Erythroblast (primary cell): ENCODE results near the gene SCAI.
"Not testable (repeated sequence)": the region's sequence is repeated elsewhere in the genome, so short reads cannot be mapped to it uniquely, and the experiment has no call there.

Experiments used
- DNase-seq, 2 experiments: peaks; one replicate each; lab custom pipeline; 2025; lab: John Stamatoyannopoulos, UW
- GATA1 ChIP-seq: IDR thresholded peaks from 2 replicates; pipeline ENCODE4 v1.6.1; 2011; ENCODE audit warnings: low read depth, mild to moderate bottlenecking, control low read depth, low read length, moderate library complexity
- POLR2A ChIP-seq: IDR thresholded peaks from 2 replicates; pipeline ENCODE4 v1.6.1; 2011; ENCODE audit warnings: mild to moderate bottlenecking, low read length

SCAI gene

DNA sequence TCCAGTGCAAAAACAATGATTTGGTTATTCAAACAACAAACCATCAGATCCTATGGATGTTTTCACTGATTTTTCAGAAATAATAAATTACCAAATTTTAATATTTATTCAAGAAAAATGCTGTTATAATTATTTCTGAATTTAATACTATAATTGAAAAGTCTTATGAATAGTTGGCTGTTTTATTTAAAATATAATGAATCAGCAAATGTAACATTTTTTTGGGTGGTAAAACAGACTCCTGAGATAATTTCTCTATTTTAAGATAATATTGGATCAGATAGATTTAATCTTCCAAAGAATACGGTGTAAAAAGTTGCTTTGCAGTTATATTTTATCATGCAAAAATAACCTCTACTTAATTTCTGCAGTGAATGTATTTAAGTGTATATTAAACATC lies 197.2 kb downstream of the SCAI start:
- TF ChIP-seq POLR2A (no peak), GATA1 (no peak)
- no peak for DNase-seq

DNA sequence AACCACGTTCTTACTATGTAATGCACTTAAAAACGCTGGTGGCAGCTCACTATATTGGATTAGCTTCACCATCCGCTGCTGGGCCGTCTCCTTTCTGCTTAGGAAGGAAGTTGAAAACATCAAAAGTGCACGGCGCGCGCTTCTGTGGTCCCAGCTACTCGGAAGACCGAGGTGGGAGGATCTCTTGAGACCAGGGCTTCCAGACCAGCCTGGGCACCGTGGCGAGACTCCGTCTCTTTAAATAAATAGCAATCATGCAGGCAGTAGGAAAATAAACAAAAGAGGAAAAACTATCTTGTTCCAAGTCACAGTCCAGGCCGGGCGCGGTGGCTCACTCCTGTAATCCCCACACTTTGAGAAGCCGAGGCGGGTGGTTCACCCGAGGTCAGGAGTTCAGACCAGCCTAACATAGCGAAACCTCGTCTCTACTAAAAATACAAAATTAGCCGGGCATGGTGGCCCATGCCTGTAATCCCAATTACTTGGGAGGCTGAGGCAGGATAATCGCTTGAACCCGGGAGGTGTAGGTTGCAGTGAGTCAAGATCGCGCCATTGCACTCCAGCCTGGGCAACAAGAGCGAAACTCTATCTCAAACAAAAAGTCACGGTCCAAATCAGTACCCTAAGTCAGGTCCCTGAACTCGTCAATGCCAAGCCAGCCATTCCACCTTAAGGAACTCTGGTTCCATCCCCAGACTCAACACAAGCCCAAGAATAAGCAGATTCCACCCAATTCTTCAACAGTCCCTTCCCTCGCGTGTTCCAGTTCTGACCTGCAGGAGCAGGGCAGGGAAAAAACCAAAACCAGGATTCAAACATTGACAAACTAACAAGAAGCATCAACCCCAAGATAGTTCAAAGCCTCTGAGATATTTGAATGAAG lies 201.4 kb downstream of the SCAI start:
- TF ChIP-seq POLR2A (no peak), GATA1 (no peak)

DNA sequence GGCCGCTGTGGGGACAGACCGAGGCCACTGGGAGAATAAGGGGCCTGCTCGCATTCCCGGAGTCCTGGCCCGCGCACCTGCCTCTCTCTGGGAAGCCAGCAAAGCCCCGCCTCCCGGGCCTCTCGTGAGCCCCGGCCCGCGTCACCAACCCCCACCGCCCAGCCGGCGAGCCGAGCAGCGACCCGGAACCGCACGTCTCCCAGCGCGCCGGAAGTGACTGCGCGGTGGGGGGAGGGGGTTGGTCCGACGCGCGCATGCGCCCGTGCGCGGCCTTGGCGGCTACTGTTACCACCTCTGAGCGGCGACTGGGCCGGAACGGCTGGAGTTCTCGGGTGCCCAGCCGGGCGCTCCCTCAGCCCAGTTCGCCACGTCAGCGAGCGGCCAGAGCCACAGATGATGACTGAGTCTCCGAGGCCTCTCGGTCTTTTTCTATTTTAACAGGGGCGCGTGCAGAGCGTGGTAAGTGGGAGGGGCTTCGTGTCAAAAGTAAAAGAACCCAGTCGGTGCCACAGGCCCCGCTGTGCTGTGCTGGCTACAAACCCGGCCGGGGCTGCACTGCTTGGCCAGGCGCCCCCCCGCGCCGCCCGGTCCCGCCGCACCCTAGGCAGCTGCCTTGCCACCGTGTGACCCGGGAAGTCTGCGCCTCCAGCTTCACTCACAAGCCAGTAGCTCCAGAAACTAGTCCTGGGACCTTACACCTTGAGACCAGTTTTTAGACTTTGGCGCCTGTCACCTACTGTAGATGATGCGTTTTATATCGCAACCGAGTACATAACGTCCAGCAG lies 202.2 kb downstream of the SCAI start, which contains the start of gene GOLGA1:
Gene GOLGA1 (minus strand): TSS at position 190 of the 785 bp plus-strand sequence. CDS start 2,372 bp downstream, outside the sequence.
- DNase-seq, result peak; percentile 95 to 97
- no peak for TF ChIP-seq GATA1
- TF ChIP-seq POLR2A, result peak; percentile 94

More for the DNA sequence above, 201.4 kb downstream of the SCAI start:
- DNase-seq, result peak; percentile 35 to 76

DNA sequence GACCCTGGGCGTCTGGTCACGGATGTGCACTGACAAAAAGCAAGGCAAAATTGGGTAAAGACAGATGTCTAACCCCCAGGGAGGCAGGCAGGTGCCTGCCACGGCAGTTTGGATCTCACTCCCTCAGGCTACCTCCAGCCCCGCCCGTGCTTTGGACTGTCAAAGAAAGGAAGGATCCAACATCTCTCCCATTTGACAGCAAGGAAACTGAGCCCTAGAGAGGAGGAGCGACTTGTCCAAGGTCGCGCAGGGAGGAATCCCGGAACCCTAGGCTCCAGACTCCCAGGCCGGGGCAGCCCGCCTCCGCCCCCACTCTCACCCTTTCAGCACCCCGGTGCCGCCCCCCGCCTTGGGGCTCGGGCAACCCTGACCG lies 202.8 kb downstream of the SCAI start:
- DNase-seq, result no peak
- TF ChIP-seq POLR2A (no peak), GATA1 (no peak)

DNA sequence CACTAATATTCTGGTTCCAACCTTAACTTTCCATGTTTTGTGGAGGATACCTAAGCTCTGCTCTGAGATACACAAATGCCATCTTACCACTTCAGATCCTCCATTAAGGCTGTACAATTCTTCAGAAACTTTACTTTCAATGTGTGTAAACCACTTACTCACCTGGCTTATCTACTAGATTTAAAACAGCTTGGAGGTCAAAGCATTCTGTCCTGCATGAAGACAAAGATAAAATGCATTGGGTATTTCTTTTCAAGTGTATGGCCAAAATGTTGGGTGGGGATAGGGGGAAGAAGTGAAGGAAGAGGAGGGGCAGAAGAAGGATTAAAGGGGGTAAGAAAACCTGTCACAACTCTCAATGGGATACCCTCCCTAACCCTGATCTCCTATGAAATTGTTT lies 203.4 kb downstream of the SCAI start:
- peak; percentile 59 to 69 for DNase-seq
- TF ChIP-seq GATA1 (no peak), POLR2A (no peak)

DNA sequence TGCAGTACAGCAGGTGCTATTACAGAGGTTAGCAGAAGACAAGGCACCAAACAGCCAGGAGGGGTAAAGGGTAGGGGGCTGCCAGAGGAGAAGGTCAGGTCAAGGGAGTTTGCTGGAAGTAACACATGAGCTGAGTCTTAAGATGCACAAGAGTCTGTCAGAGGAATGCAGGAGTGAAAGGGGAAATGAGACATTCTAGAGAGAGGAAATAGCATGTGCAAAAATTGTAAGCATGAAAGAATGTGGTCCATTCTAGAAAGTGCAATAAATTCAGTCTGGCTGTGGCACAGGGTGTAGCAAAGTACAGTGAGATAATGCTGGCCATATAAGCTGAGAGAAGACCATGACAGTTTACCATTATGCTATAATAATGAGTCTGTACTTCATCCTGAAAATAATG lies 209.0 kb downstream of the SCAI start:
- no peak for DNase-seq
- TF ChIP-seq GATA1 (no peak), POLR2A (no peak)

DNA sequence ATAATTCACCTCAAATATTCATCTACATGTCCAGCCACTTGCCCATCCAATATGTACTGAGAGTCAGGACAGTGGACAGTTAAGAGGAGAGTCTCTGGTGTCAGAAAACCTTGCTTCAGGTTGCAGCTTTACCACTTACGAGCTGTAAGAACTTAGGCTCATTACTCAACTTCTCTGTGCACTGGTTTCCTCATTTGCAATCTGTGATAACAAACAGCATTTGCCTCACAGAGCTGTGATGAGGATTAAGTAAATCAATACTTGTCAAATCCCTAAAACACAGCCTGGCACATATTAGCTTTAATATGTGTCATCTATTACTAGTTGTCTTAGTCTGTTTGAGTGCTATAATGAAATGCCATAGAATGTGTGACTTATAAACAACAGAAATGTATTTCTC lies 211.0 kb downstream of the SCAI start:
- no peak for DNase-seq
- no peak for TF ChIP-seq GATA1
- no peak for TF ChIP-seq POLR2A

DNA sequence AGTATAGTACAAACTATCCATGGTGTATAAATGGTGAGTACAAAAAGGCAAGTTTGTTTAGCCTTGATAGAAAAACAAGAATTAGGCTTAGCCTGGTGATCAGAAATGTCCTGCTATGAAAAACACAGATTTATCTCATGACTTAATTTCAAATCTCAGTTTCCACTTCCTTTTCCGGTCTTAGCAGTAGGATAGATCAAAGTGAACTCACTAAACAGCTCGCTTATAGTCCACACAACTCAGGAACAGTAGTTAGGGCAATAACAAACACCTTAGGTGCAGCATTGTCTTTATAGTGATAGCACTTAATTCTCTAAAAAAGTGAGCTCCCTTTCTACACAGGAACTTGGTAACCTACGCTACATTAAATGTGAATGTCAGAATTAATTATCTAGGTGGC lies 213.9 kb downstream of the SCAI start:
- no peak for TF ChIP-seq POLR2A
- TF ChIP-seq GATA1, result no peak
- DNase-seq, result no peak

DNA sequence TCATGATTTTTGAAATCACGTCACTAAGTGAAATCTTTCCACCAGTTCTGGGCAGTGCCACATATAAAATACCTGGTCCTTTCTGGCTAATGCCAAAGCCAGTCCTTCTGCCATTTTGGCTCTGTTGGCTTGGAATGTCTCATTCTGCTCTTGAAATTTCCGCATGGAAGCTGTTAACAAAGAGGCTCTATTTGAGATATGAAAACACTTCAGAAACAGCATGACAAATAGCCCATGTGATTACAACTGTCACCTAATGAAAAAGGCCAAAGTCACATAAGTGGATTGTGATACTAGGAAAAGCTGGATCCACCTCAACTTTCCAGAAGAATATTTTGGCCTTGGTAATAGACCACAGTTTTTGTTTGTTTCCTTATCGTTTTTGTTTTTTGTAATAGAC lies 215.2 kb downstream of the SCAI start:
- TF ChIP-seq POLR2A (no peak), GATA1 (no peak)
- DNase-seq, result no peak

DNA sequence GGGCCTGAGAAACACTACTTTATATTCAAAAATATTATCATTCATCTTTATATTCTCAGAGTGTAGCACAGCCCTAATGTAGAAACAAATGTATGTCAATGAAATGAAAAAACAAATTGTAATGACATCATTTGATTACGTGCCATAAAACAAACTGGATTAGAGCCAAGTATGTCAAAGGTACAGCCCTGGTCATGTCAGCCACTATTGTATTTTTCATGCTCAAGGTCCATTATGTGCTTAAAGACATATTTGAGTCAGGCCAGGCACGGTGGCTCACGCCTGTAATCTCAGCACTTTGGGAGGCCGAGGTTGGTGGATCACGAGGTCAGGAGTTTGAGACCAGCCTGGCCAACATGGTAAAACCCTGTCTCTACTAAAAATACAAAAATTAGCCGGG lies 222.9 kb downstream of the SCAI start:
- DNase-seq, result not testable (repeated sequence)

DNA sequence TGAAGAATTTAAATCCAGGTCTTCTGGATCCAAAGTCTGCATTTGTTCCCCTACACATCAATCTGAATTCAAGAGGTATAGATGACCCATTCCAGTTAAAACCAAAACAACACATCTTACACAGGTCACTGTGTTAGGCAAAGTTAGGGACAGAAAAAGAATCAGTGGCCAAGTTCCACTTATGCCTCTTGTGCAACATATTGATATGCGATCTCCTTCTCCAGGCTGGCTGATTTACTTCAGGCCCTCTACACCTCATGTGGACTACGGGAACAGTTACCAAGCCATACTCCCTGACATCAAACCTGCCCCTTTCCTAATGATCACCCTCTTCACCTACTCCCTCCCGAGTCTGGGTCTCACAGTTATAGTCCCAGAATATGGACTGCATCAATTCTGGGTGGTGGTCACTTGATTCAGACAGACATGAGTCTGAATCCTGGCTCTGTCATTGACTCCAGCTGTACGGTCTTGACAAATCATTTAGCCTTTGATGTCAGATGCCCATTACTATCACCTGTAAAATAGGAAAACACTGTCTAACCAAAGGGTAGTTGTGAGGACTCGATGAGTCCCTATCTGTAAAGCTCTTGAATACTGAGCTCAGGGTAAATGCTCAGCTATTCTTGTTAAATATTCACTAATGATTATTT lies 228.4 kb downstream of the SCAI start:
- DNase-seq, result no peak
- TF ChIP-seq POLR2A (no peak), GATA1 (no peak)

DNA sequence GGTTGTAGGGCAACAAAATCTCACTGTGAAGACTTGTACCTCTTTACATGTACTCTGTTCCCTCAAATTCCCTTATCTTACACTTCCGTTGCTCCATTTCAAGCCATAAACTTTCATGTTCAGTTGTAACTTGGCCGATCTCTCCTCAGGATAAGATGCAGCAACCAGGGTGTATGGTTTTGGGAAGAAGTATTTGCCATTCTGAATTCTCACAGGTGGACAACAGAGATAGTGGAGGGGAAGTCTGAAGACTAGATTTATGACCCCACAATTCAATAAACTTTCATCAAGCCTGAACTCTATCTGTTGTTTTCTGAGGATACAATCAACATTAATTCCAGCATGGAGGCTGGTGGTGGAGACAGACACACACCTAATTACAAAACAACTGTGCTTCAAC lies 229.9 kb downstream of the SCAI start:
- no peak for DNase-seq
- TF ChIP-seq POLR2A (no peak), GATA1 (no peak)

DNA sequence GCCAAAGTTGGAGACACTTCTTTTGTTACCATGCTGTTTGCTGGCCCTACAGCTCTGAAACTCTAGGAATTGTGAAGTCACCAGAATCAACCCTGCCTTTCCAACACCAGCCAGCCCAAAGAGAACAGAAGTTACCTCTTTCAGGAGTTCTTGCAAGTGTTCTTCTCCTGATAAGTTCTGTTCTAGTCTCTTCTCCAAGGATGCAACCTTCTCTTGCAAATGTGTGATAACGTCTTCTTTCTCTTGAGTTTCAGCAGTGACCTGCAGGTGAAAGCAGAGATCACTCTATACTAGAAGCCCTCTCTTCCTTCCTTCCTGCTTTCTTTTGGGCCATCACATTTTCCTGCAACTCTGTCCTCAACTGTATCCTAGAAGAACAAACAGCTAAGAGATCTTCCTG lies 231.6 kb downstream of the SCAI start:
- no peak for DNase-seq
- TF ChIP-seq GATA1 (no peak), POLR2A (no peak)

DNA sequence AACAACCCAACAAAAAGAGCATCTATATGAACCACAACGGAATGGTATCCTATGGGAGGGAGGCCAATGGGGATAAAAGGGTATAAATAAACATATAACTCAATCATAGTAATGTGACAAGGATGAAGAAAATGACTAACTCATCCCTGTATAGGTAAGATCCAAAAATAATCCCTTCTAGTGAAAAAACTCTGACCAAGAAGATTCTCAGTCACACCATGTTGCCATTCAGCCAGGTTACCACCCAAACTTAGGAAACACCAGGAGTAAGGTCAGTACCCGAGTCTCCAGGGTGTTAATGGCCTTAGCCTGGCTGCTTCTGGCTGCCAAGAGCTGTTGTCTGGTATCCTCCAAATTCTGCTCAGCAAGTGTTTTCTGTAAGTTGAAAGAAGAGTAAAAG lies 235.2 kb downstream of the SCAI start:
- no peak for DNase-seq
- no peak for TF ChIP-seq GATA1
- no peak for TF ChIP-seq POLR2A
